GM12892 (cell line): ENCODE results near the gene UGT1A8.

Source experiments
- POLR2A ChIP-seq: IDR thresholded peaks from 2 replicates; pipeline ENCODE4 v1.6.1; 2011; ENCODE audit warnings: low read depth, low read length, control low read depth
- TAF1 ChIP-seq: IDR thresholded peaks from 2 replicates; pipeline ENCODE4 v1.6.1; 2011; ENCODE audit warnings: low read depth, mild to moderate bottlenecking, control low read depth, low read length, borderline replicate concordance

- TF ChIP-seq POLR2A, result no peak
- TF ChIP-seq TAF1, result no peak
Measured at GRCh38 chr2:233799716-233800115, 182.3 kb downstream of the UGT1A8 start.
